T-cell (primary cell): Measurements from ENCODE around the gene KIF9. TPM values are rescaled to one million over a fixed set of nuclear protein-coding genes. Genes with fewer than 3 reads are reported as not detected.
"Not testable (repeated sequence)": the region's sequence is repeated elsewhere in the genome, so short reads cannot be mapped to it uniquely, and the experiment has no call there.

Source experiments
- ATAC-seq, 4 experiments: fragments of 200-7000 bp in 3 of 4; fragments of 150-1000 bp in 1 of 4; cut with Tn5 transposase; replicated peaks in 1 of 4; 1 replicate in 3 of 4; 2 replicates in 1 of 4; pipeline ENCODE4 v1.10.0; 2021; ENCODE audit warnings: moderate library complexity in 3 of 4, mild to moderate bottlenecking in 2 of 4, moderate number of reproducible peaks in 1 of 4
- CTCF ChIA-PET, 2 donors: fragments of 300-600 bp; sonication (Branson Sonifier 250); formaldehyde crosslinking; loops; one replicate each; lab custom pipeline; 2022; ENCODE audit warnings: antibody characterized with exemption in 2 of 2; lab: Charles Lee
- POLR2A ChIA-PET, 2 donors: fragments of 300-600 bp; sonication (Branson Sonifier 250); formaldehyde crosslinking; loops; one replicate each; lab custom pipeline; 2022; ENCODE audit warnings: antibody characterized with exemption in 2 of 2; lab: Charles Lee
- DNase-seq, 35 experiments: peaks; one replicate each; pipeline versions ENCODE4 v3.0.0 to v3.0.0-alpha.2; 2013 to 2023
- H3K27ac ChIP-seq: one replicate; pipeline ENCODE4 v1.5.1; 2013; ENCODE audit warnings: low read length
- H3K27me3 ChIP-seq, 2 experiments: replicated peaks in 1 of 2; 1 replicate in 1 of 2; 2 replicates in 1 of 2; pipeline versions ENCODE4 v1.6.1 to v1.7.0; 2013; ENCODE audit warnings: low read length in 1 of 2, mixed read lengths in 1 of 2; ENCODE audit not compliant: control insufficient read depth in 2 of 2, insufficient read depth in 2 of 2; ENCODE audit errors: extremely low read depth in 1 of 2
- H3K36me3 ChIP-seq, 2 donors: 1 replicate in 1 of 2; 2 replicates in 1 of 2; pipeline versions ENCODE4 v1.6.1 to v1.7.0; 2013; ENCODE audit warnings: low read length in 1 of 2; ENCODE audit not compliant: control insufficient read depth in 2 of 2, insufficient read depth in 1 of 2; ENCODE audit errors: extremely low read depth in 1 of 2
- H3K4me1 ChIP-seq, 2 experiments: 1 replicate in 1 of 2; 2 replicates in 1 of 2; pipeline versions ENCODE4 v1.6.1 to v1.7.0; 2013; ENCODE audit warnings: low read length in 2 of 2, mixed read lengths in 1 of 2; ENCODE audit not compliant: insufficient read depth in 2 of 2, control insufficient read depth in 1 of 2; ENCODE audit errors: extremely low read depth in 1 of 2
- H3K4me3 ChIP-seq, 2 donors: 1 replicate in 1 of 2; 2 replicates in 1 of 2; pipeline versions ENCODE4 v1.5.1 to v1.7.0; 2013; ENCODE audit warnings: mild to moderate bottlenecking in 2 of 2, low read length in 1 of 2, moderate library complexity in 1 of 2; ENCODE audit not compliant: control insufficient read depth in 1 of 2; ENCODE audit errors: extremely low read depth in 1 of 2
- H3K9me3 ChIP-seq: 2 replicates; pipeline ENCODE4 v1.7.0; 2013
- H3K27ac Mint-ChIP-seq, 2 donors: one replicate each; pipeline ENCODE4 v1.8.0; 2020 to 2021; ENCODE audit warnings: mild to moderate bottlenecking in 2 of 2, mixed read lengths in 2 of 2
- H3K27me3 Mint-ChIP-seq, 2 donors: one replicate each; pipeline ENCODE4 v1.8.0; 2021 to 2022; ENCODE audit warnings: mixed read lengths in 2 of 2
- H3K36me3 Mint-ChIP-seq: one replicate; pipeline ENCODE4 v1.8.0; 2021; ENCODE audit warnings: mixed read lengths
- H3K4me1 Mint-ChIP-seq, 3 donors: one replicate each; pipeline ENCODE4 v1.8.0; 2020 to 2022; ENCODE audit warnings: mixed read lengths in 3 of 3, mild to moderate bottlenecking in 1 of 3
- H3K4me3 Mint-ChIP-seq, 3 donors: one replicate each; pipeline ENCODE4 v1.8.0; 2020 to 2022; ENCODE audit warnings: mild to moderate bottlenecking in 3 of 3, mixed read lengths in 3 of 3, moderate library complexity in 3 of 3
- H3K9me3 Mint-ChIP-seq, 3 donors: one replicate each; pipeline ENCODE4 v1.8.0; 2020 to 2022; ENCODE audit warnings: mixed read lengths in 3 of 3
- WGBS: methylation state at CpG from one replicate; pipeline ENCODE4 v1.1.5; 2013; ENCODE audit warnings: missing lambda C conversion rate; ENCODE audit not compliant: insufficient coverage; 5-methylcytosine and 5-hydroxymethylcytosine counted together
- total RNA-seq, 35 experiments: library from RNA in 6 of 35; stranded (reverse) in 6 of 35; fragments of 120-200 nt in 1 of 35; gene quantifications; one replicate each; pipeline versions ENCODE4 v1.2.1 to v1.2.4 and lab custom pipeline; 2013 to 2026

The KIF9 gene
- total RNA-seq, 5 donors from 2014 or later (not counting 1 experiment from before 2014, with no cell fraction given) = 2.6 to 15.2 (median 2.9) TPM

DNA sequence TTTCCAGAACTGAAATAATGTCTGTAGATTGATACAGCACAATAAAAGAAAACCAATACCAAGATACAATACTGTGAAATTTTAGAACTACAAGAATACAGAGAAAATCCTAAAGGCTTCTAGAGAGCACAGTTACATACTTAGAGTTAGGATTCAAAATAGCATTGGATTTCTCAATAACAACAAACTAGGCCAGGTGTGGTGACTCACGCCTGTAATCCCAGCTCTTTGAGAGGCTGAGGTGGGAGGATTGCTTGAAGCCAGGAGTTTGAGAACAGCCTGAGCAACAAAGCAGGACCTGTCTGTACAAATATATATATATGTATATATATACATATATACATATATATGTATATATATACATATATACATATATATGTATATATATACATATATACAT is 33.6 kb upstream of the KIF9 start:
- H3K27ac Mint-ChIP-seq, CTCF ChIA-PET, H3K4me3 Mint-ChIP-seq: not testable (repeated sequence)

DNA sequence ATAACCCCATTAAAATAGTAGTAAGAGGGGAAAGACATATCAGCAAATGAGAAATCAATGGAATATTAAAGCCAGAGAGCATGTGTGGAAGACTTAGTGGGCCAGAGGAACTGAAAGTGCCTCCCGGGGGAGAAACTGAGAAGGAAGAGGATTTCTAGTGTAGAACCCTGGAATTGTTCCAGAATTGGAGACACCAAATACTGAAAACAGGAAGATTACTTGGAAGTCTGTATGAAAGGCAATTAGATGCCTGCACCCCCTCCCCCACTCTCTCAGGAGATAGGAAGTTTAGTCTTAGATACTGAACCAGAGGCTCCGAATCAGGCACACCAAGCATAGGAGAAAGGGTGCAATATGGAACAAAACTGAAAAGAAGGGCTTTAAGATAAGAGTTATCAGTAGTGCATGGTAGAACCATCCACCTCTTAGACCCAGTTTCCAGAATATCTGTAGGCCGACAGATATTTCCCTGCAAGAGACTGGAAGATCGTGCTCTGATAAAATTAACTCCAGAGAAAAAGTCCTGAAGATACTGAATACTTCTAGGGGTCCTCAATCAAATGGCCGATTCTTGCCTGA is 32.6 kb upstream of the KIF9 start:
- Mint-ChIP-seq H3K27me3 (no peaks in the 10 kb centered on the region), H3K27ac (peak overlapping the region in 1 of 2 donors; percentile 25), H3K36me3 (peaks cover 16% of the 10 kb centered on the region), H3K4me3 (no peak overlapping the region), H3K9me3 (no peaks in the 10 kb centered on the region), H3K4me1 (peaks cover 2 to 11% (median 5%) of the 10 kb centered on the region in 3 donors)
- POLR2A ChIA-PET = interaction anchor here in 1 of 2 donors (0.6 to 0.7 kb wide), 2 partner anchors 9 to 31 kb away, joined by 3 to 9 read pairs; no protein-coding TSS in a partner anchor
- DNase-seq (no peak), ATAC-seq (no peak)
- H3K27me3 ChIP-seq = no peaks in the 10 kb centered on the region
- no peak overlapping the region for H3K27ac ChIP-seq
- H3K36me3 ChIP-seq = peaks cover 0 to 18% of the 10 kb centered on the region in 2 donors
- WGBS = 100% methylated on average over 2 of the region's 5 CpGs
- no peak overlapping the region for H3K4me3 ChIP-seq
- H3K4me1 ChIP-seq = no peaks in the 10 kb centered on the region
- no peaks in the 10 kb centered on the region for H3K9me3 ChIP-seq
- CTCF ChIA-PET = interaction anchor here in 1 of 2 donors (1.5 kb wide), 2 partner anchors 9 to 11 kb away, joined by 4 to 10 read pairs; no protein-coding TSS in a partner anchor

More for the DNA sequence above, 33.6 kb upstream of the KIF9 start:
- H3K4me1 Mint-ChIP-seq, ATAC-seq, H3K4me3 ChIP-seq, POLR2A ChIA-PET, DNase-seq, H3K9me3 Mint-ChIP-seq, H3K27me3 Mint-ChIP-seq, H3K27ac ChIP-seq, H3K9me3 ChIP-seq, H3K4me1 ChIP-seq, H3K27me3 ChIP-seq: not testable (repeated sequence)
- WGBS = no CpG with 5 or more reads among the region's 1 CpG
- H3K36me3 ChIP-seq = peaks cover 0 to 22% of the 10 kb centered on the region in 2 donors
- peaks cover 18% of the 10 kb centered on the region for H3K36me3 Mint-ChIP-seq

DNA sequence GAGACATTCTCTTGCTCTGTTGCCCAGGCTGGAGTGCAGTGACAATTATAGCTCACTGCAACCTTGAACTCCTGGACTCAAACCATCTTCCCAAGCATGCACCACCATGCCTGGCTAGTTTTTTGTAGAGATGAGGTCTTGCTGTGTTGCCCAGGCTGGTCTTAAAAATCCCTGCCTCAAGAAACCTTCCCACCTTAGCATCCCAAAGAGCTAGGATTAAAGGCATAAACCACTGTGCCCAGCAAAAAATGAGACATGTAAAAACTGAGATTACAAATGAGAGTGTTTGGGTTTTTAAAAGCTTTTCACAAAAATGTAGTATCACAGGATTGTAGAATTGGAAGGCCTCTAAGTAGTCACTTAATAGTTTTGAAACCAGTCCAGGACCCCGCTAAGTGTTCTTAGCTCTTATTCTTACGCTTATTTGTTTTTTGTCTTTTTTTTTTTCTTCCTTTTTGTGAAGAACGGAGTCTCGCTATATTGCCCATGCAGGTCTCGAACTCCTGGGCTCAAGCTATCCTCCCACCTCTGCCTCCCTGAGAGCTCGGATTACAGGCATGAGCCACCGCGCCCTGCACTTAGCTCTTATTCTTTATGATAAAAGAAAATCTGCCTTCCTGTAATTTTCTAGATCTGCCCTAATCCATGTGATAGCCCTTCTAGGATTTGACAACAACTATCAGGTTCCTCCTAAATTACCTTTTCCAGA is 31.6 kb upstream of the KIF9 start:
- Mint-ChIP-seq H3K9me3 (no peaks in the 10 kb centered on the region), H3K4me3 (no peak overlapping the region), H3K4me1 (peaks cover 3 to 14% (median 7%) of the 10 kb centered on the region in 3 donors), H3K27me3 (no peaks in the 10 kb centered on the region), H3K36me3 (peaks cover 13% of the 10 kb centered on the region), H3K27ac (peak overlapping the region in 1 of 2 donors; percentile 24)
- no peak overlapping the region for H3K27ac ChIP-seq
- no peak for ATAC-seq
- 100% methylated on average over 2 of the region's 8 CpGs for WGBS
- no peak for DNase-seq
- H3K4me3 ChIP-seq = no peak overlapping the region
- CTCF ChIA-PET = interaction anchor here (0.6 to 1.5 kb wide), 7 partner anchors 10 to 279 kb away, joined by 3 to 10 read pairs (median 3); no protein-coding TSS in a partner anchor
- POLR2A ChIA-PET = interaction anchor here (0.6 to 0.8 kb wide), 6 partner anchors 8 to 1615 kb away, joined by 3 to 9 read pairs (median 4); no protein-coding TSS in a partner anchor
- no peaks in the 10 kb centered on the region for H3K9me3 ChIP-seq
- no peaks in the 10 kb centered on the region for H3K4me1 ChIP-seq
- H3K27me3 ChIP-seq = no peaks in the 10 kb centered on the region
- peaks cover 0 to 12% of the 10 kb centered on the region in 2 donors for H3K36me3 ChIP-seq

DNA sequence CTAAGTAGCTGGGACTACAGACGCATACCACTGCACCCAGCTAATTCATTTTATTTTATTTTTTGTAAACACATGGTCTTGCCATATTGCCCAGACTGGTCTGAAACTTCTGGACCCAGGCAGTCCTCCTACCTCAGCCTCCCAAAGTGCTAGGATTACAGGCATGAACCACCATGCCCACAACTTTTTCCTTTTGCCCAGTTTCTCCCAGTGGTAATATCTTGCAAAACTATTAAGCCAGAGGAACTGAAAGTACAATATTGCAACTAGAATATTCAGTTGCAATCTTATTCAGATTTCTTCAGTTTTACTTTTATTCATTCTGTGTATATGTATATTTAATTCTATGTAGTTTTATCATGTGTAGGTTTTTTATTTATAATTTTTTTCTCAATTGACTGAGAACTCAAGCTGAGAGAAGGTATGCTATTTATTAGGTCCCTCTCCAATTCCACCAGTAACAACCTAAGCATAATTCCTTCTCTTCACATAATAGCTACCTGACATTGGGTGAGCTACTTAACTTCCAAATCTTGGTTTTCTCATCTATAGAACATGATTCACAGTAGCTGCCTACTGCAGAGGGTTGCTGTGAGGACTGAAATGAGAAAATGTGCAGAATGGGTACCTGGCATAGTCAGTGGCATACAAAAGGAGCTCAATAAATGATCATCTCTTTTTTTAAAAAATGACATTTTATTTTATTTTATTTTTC is 30.9 kb upstream of the KIF9 start:
- H3K4me3 ChIP-seq = no peak overlapping the region
- ChIA-PET POLR2A (interaction anchor here (0.6 to 0.8 kb wide), 2 partner anchors 12 to 1616 kb away, joined by 3 to 4 read pairs; no protein-coding TSS in a partner anchor), CTCF (interaction anchor here (0.6 to 1.5 kb wide), 8 partner anchors 9 to 279 kb away, joined by 3 to 10 read pairs (median 4); no protein-coding TSS in a partner anchor)
- H3K9me3 ChIP-seq = no peaks in the 10 kb centered on the region
- Mint-ChIP-seq H3K27me3 (no peaks in the 10 kb centered on the region), H3K9me3 (no peaks in the 10 kb centered on the region), H3K4me3 (no peak overlapping the region), H3K27ac (no peak overlapping the region), H3K36me3 (peaks cover 16% of the 10 kb centered on the region), H3K4me1 (peaks cover 3 to 14% (median 9%) of the 10 kb centered on the region in 3 donors)
- ATAC-seq = no peak
- H3K27me3 ChIP-seq = no peaks in the 10 kb centered on the region
- peaks cover 0 to 6% of the 10 kb centered on the region in 2 donors for H3K36me3 ChIP-seq
- 90% methylated on average over 1 of the region's 1 CpG for WGBS
- no peak for DNase-seq
- no peaks in the 10 kb centered on the region for H3K4me1 ChIP-seq
- H3K27ac ChIP-seq = no peak overlapping the region

- DNase-seq (no peak), ATAC-seq (no peak)
- CTCF ChIA-PET = interaction anchor here in 1 of 2 donors (0.6 kb wide), 1 partner anchor 49 kb away, joined by 4 read pairs; no protein-coding TSS in a partner anchor
- Mint-ChIP-seq H3K27ac (no peak overlapping the region), H3K27me3 (no peaks in the 10 kb centered on the region), H3K36me3 (peaks cover 31% of the 10 kb centered on the region), H3K4me3 (no peak overlapping the region), H3K4me1 (peaks cover 16 to 29% (median 19%) of the 10 kb centered on the region in 3 donors), H3K9me3 (no peaks in the 10 kb centered on the region)
- H3K4me1 ChIP-seq = no peaks in the 10 kb centered on the region
- H3K9me3 ChIP-seq = no peaks in the 10 kb centered on the region
- no peak overlapping the region for H3K4me3 ChIP-seq
- no peaks in the 10 kb centered on the region for H3K27me3 ChIP-seq
- 100% methylated on average over 3 of the region's 4 CpGs for WGBS
- peaks cover 0 to 2% of the 10 kb centered on the region in 2 donors for H3K36me3 ChIP-seq
- H3K27ac ChIP-seq = no peak overlapping the region
- POLR2A ChIA-PET = interaction anchor here in 1 of 2 donors (0.5 kb wide), 1 partner anchor 744 kb away, joined by 3 read pairs; no protein-coding TSS in a partner anchor
These were observed 27.8 kb upstream of the KIF9 start for GRCh38 chr3:47310391-47310790.

DNA sequence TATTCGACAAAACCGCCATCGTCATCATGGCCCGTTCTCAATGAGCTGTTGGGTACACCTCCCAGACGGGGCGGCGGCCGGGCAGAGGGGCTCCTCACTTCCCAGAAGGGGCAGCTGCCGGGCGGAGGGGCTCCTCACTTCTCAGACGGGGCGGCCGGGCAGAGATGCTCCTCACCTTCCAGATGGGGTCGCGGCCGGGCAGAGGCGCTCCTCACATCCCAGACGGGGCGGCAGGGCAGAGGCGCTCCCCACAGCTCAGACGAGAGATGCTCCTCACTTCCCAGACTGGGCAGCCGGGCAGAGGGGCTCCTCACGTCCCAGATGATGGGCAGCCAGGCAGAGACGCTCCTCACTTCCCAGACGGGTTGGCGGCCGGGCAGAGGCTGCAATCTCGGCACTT is 26.6 kb upstream of the KIF9 start:
- H3K27ac Mint-ChIP-seq, H3K27me3 ChIP-seq, H3K9me3 Mint-ChIP-seq, DNase-seq, H3K9me3 ChIP-seq, H3K4me3 ChIP-seq, POLR2A ChIA-PET, ATAC-seq, CTCF ChIA-PET, H3K4me1 ChIP-seq, H3K27ac ChIP-seq, H3K27me3 Mint-ChIP-seq, H3K4me3 Mint-ChIP-seq, H3K36me3 ChIP-seq: not testable (repeated sequence)
- H3K36me3 Mint-ChIP-seq = peaks cover 40% of the 10 kb centered on the region
- WGBS = 96% methylated on average over 8 of the region's 28 CpGs
- H3K4me1 Mint-ChIP-seq = peaks cover 21 to 32% (median 21%) of the 10 kb centered on the region in 3 donors
